Measurements from ENCODE around the gene PLA2G15.

Gene PLA2G15

GRCh38 chr16:68298907-68299561 lies 53.9 kb downstream of the PLA2G15 start:
- peak; percentile 56 for DNase-seq (ENCODE audit: low spot score)

DNA sequence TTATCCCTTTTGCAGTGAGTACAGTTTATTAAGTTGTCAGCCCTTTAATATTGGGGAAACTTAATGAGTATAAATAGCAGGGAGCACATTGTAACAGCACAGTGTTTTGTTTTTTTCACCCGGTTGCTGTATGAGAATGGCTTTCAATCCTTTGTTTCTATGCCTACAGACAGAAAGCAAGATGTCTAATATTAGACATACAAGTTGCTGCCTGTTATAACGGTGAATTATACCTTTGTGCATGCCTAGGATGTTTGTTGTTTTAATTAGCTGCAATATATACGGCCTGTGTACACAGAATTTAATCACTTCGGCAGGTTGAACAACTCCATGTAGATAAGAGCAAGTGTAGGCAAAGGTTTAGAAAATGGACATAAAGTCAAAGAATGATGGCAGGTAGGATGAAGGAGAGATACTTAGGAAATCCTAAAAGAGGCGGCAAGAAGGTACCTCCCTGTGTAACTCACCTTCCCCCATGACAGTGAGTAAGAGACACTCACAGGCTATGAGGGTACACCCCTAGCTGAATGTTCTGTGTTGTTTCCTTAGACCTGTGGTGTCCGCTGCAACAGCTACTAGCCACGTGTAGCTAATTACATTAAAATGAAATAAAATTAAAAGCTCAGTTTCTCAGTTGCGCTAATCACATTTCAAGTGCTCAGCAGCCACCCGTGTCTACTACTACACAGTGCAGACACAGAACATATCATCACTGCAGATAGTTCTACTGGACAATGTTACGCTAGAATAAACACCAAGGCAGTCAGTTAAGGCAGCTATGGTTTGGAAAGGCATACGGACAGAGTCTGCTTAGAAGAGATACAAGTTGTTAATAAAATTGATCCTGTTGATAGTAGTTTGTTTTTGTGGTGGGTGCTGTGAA lies 54.6 kb downstream of the PLA2G15 start:
- DNase-seq (ENCODE audit: low spot score), result no peak

DNA sequence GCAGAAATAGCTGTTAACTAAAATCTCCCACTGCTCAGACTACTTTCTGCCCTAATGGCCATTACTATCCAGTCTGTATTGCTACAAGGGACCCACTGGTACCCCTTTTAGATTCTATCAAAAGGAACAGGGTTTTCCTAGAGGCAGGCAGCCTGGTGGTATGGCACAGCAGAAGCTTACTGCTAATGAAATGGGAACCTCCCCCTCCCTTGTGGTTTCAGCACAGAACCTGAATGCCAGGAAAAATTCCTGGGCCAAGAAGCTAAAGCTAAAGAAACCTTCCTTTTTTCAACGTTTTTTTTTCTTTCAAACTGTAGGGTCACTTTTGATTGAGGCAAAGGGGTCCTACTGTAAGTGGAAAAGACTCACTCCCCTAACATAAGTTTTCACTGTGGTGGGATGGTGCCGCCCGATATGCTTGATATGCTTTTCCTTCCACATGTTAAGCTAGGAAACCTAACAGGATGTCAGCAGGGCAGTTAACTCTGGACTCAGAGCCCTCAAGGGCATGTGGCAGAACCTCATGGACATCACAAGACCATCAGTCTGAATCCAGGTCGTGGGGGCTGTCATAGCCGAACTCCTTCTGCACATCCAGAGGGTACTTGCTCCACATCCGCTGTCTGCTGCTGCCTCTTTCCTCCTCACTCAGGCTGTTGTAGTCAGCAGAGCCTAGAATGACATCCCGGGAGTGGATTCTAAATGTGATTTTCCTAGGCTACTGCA lies 55.7 kb downstream of the PLA2G15 start:
- no peak for DNase-seq (ENCODE audit: low spot score)

DNA sequence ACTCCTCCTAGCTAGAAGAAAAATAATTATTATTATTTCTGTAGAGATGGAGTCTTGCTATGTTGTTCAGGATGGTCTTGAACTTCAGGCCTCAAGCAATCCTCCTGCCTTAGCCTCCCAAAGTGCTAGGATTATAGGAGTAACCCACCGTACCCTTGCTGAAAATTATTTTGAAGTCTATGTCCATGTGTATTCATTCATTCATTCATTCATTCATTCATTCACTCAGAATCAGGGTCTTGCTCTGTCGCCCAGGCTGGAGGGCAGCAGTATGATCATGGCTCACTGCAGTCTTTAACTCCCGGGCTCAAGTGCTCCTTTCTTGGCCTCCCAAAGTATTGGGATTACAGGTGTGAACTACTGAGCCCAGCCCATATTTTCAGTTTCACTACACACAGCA lies 61.5 kb downstream of the PLA2G15 start:
- no peak for DNase-seq (ENCODE audit: low spot score)

DNA sequence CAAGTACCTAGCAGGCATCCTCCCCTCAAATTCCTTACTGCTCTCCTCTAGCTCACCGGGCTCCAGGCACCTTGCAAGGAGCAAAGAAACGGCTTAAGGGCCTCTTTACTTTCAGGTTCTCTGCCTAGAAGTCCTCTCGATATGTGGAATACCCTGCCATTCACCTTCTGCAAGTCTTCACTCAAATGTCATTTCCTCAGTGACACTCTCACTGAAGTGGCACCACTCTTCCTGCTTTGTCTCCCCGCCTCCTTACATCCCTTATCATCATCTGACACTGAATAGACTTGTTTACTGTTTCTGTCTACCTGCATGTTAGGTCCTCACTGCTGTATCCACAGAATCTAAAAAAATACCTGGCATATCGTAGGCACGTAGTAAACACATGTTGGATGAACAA lies 64.6 kb downstream of the PLA2G15 start:
- no peak for DNase-seq (ENCODE audit: low spot score)

DNA sequence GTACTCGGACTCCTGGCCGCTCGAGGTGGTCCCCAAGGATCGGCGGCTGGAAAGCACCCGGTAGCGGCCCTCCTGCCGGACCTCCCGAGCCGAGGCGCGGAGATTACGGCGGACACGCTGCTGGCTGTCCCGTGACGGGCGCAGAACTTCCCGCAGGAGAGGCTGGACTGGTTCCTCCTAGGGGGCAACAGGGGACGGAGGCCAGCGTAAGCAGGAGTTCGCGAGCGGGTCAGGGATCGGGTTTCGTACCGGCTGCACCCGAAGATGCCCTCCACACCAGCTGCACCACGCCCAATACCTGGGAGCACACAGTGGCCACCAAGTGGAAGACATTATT lies 65.2 kb downstream of the PLA2G15 start:
- no peak for DNase-seq (ENCODE audit: low spot score)

Data from ecto neural progenitor cell (in vitro differentiated cells).